VCaP (cell line): ENCODE measurements around the gene SLC13A3.

Source experiments
- H3K27ac ChIP-seq: fragments of 450-650 bp; 2 replicates; pipeline ENCODE4 v1.5.1; 2017
- CTCF ChIP-seq: fragments of 450-650 bp; conservative IDR thresholded peaks from 2 replicates; pipeline ENCODE4 v1.5.1; 2017; ENCODE audit warnings: mild to moderate bottlenecking, moderate library complexity

The SLC13A3 gene

DNA sequence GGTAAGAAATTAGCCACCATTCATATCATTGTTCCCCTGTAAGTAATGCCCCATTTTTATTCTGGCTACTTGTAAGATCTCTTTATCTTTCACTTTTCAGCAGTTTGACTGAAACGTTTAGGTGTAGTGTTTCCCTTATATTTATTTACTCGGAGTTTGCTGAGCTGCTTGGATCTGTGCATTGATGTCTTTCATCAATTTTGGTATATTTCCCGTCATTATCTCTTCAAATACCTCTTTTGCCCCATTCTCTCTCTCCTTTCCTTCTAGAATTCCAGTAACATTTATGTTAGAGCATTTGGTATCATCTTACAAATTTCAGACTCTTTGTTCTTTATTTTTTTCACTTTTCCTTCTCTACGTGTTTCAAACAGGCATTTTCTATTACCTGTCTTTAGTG, 9.2 kb upstream of the SLC13A3 start:
- no peak for TF ChIP-seq CTCF
- H3K27ac ChIP-seq: no peak overlapping the region

DNA sequence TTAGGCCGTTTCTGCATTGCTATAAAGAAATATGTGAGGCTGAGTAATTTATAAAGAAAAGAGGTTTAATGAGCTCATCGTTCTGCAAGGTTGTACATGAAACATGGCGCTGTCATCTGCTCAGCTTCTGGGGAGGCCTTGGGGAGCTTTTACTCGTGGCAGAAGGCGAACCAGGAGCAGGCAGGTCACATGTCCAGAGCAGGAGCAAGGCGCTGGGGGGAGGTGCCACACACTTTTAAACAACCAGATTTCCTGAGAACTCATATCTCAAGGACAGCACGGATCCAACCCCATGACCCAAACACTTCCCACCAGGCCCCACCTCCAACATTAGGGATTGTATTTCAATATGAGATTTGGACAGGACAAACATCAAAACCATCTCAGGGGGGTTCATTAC, 6.4 kb upstream of the SLC13A3 start:
- H3K27ac ChIP-seq: no peak overlapping the region
- TF ChIP-seq CTCF: no peak

- TF ChIP-seq CTCF: no peak
- H3K27ac ChIP-seq: no peak overlapping the region
Observed at GRCh38 chr20:46657137-46657536, 5.9 kb upstream of the SLC13A3 start.

DNA sequence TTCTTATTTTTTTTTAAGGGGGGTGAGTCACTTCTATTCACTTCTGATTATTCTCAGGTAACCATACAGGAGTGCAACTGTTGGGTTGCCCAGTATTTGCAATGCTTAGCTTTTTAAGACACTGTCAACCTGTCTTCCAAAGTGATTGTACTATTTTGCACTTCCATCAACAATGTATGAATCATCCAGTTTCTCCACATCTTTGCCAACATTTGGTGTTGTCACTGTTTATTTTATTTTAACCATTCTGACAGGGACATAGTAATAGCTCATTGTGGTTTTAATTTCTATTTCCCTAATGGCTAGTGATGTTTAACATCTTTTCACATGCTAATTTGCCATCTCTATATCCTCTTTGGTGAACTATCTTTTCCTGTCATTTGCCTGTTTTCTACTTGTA, 1.4 kb upstream of the SLC13A3 start:
- TF ChIP-seq CTCF: no peak
- no peak overlapping the region for H3K27ac ChIP-seq

- no peak for TF ChIP-seq CTCF
- no peak overlapping the region for H3K27ac ChIP-seq
Observed at GRCh38 chr20:46650575-46651090, 626 bp downstream of the SLC13A3 start.

DNA sequence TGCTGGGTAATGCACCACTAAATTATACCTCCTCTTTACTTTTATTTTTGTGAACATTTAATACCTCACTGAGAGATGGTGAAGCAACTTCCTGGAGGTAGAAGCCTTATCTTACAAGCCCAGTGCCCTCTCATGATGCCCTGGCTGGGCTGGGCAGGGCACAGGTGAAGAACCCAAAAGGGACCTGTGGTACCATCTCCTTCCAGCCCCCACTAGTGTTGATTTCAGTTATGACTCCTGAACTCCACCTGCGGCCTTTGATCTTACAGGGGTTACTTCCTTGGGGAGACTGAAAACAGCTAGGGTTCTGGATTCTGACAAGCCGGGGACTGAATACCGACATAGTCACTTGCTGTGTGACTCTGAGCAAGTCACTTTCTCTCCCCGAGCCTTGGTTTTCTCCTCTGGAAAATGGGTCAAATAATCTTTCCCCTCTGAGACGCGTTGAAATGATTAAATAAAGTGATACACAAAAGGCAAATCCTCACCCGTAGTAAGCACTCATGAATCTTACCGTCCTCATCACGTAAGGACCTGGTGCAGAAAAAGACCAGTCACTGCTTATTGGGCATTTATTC, 1.2 kb downstream of the SLC13A3 start:
- no peak overlapping the region for H3K27ac ChIP-seq
- no peak for TF ChIP-seq CTCF

DNA sequence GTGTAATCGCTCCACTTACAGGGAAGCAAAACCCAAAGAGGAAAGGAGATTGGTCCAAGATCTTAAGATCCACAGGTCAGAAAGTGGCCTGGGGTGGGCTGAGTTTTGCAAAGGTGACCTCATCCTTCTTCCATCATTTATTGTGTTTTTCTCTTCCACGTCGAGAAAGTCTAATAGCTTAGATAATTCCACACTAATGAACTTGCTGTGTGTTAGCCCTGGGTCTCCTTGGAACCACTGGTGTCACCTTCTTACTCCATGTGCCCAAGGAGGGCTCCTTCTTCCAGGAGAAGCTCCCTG, 1.7 kb downstream of the SLC13A3 start:
- no peak for TF ChIP-seq CTCF
- no peak overlapping the region for H3K27ac ChIP-seq
